ENCODE measurements around the gene DIO3. TPM values are rescaled to one million over a fixed set of nuclear protein-coding genes. Genes with fewer than 3 reads are reported as not detected.

Gene DIO3
- total RNA-seq, 1 donor from 2014 or later, result not detected

DNA sequence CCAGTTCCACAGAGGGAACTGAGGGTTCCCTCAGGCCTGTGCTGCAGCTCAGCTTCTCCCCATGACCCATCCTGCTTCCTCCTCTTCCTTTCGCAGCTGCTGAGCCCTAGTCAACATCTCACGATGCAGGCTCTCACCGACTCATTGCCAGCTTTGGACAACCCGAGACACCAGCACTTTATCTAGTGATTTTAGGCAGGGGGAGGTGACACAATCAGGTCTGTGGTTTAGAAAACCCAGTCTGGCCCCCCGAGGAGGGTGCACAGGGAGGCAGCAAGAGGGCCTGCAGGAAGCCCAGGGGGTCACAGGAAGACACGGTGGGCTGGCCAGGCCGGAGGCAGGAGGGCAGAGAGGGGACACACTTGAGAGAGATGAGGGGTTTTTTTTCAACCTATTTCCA lies 35.4 kb downstream of the DIO3 start:
- peaks cover 10% of the 10 kb centered on the region for H3K27me3 Mint-ChIP-seq (ENCODE audit: unreplicated experiment)
- peaks cover 7% of the 10 kb centered on the region for H3K9me3 Mint-ChIP-seq (ENCODE audit: unreplicated experiment)
- TF ChIP-seq CTCF (IDR thresholded peaks at IDR 0.05; ENCODE audit: partially characterized antibody, unreplicated experiment), result no peak
- no peak overlapping the region for H3K4me3 Mint-ChIP-seq (ENCODE audit: unreplicated experiment)
- no peaks in the 10 kb centered on the region for H3K4me1 Mint-ChIP-seq (ENCODE audit: low read depth, unreplicated experiment)
- peaks cover 10% of the 10 kb centered on the region for H3K36me3 Mint-ChIP-seq (ENCODE audit: unreplicated experiment)
- no peak for DNase-seq
- H3K27ac Mint-ChIP-seq (ENCODE audit: unreplicated experiment), result peak overlapping the region; percentile 39

DNA sequence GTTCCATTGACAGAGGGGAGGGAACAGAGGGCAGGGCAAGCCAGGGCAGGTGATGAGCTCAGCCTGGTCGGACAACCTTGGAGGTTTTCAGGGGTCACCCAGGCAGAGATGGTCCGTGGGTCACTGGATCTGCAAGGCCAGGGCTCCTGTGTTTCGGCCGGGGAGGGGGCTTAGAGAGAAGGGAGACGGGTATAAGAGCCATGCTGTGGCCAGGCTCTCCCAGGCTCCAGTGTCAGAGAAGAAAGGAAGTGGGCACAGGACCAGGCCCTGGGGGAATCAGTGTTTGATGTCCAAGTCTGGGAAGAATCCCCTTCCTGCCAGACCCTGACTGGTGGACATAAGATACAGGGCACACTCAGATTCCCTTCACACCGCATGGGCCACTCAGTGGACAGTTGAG lies 36.9 kb downstream of the DIO3 start:
- no peak for DNase-seq
- H3K27ac Mint-ChIP-seq (ENCODE audit: unreplicated experiment), result no peak overlapping the region
- peaks cover 10% of the 10 kb centered on the region for H3K27me3 Mint-ChIP-seq (ENCODE audit: unreplicated experiment)
- no peaks in the 10 kb centered on the region for H3K4me1 Mint-ChIP-seq (ENCODE audit: low read depth, unreplicated experiment)
- H3K9me3 Mint-ChIP-seq (ENCODE audit: unreplicated experiment), result peaks cover 7% of the 10 kb centered on the region
- no peak for TF ChIP-seq CTCF (IDR thresholded peaks at IDR 0.05; ENCODE audit: partially characterized antibody, unreplicated experiment)
- H3K4me3 Mint-ChIP-seq (ENCODE audit: unreplicated experiment), result no peak overlapping the region
- peaks cover 10% of the 10 kb centered on the region for H3K36me3 Mint-ChIP-seq (ENCODE audit: unreplicated experiment)

DNA sequence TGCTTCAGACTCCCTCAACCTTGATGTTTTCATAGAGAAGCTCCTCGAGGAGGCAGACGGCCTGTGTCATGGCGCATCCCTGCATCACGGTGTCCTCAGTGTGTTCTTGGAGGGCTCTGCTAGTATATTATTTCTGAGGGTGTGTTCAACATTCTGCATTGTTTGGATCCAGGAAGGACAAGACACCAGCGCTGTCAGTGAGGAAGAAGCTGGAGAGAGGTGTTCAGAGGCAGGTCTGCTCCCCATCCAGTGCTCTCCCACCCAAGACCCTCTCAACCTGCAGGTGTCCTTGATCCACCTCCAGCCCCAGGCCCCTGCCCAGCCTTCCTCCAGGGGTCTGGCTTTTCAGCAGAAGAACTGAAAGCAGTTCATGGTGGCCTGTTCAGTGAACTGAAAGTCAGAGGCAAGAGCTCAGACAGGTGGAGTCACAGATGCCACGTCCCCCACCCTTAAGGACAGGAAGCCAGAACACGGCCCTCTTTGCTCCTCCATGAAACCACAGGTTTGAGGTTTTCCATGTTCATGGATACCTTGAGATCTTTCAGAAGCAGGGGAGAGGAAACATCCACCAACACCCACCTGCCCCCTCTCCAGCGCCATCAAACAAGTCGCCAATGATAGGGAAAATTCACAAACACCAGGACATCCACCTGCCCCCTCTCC lies 37.4 kb downstream of the DIO3 start:
- Mint-ChIP-seq H3K4me3 (ENCODE audit: unreplicated experiment) (no peak overlapping the region), H3K27me3 (ENCODE audit: unreplicated experiment) (peaks cover 10% of the 10 kb centered on the region), H3K27ac (ENCODE audit: unreplicated experiment) (no peak overlapping the region), H3K9me3 (ENCODE audit: unreplicated experiment) (peaks cover 6% of the 10 kb centered on the region), H3K36me3 (ENCODE audit: unreplicated experiment) (peaks cover 10% of the 10 kb centered on the region), H3K4me1 (ENCODE audit: low read depth, unreplicated experiment) (no peaks in the 10 kb centered on the region)
- DNase-seq, result no peak
- no peak for TF ChIP-seq CTCF (IDR thresholded peaks at IDR 0.05; ENCODE audit: partially characterized antibody, unreplicated experiment)

DNA sequence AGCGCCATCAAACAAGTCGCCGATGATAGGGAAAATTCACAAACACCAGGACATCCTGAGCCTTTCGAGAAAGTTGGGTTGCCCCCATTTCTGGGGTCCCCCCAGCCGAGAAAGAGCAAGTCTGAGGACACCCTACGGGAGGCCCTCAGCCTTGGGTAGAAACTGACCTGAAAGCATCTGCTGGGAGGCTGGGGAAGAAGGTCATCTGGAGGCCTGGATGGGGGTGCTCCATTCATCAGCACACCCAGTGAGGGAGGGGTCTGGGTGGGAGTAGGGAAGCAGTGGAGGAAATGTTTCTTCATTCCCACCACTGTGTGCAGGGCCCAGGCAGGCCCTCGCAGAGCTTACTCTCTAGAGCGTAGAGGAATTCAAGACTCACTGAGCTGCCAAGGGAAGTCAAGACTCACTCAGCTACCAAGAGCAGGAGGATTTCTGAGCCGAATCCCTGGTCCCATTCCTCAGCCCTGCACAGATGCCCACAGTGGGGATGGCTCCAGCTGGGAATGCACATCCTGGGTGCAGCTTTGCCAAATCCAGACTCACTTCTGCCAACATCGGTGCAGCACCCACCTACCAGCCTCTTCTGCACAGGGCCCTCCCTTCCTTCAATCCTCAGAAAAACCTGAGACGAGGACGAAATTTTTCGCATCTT lies 38.1 kb downstream of the DIO3 start:
- Mint-ChIP-seq H3K36me3 (ENCODE audit: unreplicated experiment) (peaks cover 10% of the 10 kb centered on the region), H3K9me3 (ENCODE audit: unreplicated experiment) (peaks cover 4% of the 10 kb centered on the region), H3K4me1 (ENCODE audit: low read depth, unreplicated experiment) (no peaks in the 10 kb centered on the region), H3K4me3 (ENCODE audit: unreplicated experiment) (no peak overlapping the region), H3K27ac (ENCODE audit: unreplicated experiment) (no peak overlapping the region), H3K27me3 (ENCODE audit: unreplicated experiment) (peaks cover 7% of the 10 kb centered on the region)
- TF ChIP-seq CTCF (IDR thresholded peaks at IDR 0.05; ENCODE audit: partially characterized antibody, unreplicated experiment), result no peak
- DNase-seq, result no peak

GRCh38 chr14:101600336-101600890 lies 39.1 kb downstream of the DIO3 start:
- Mint-ChIP-seq H3K4me3 (ENCODE audit: unreplicated experiment) (no peak overlapping the region), H3K9me3 (ENCODE audit: unreplicated experiment) (peaks cover 3% of the 10 kb centered on the region), H3K4me1 (ENCODE audit: low read depth, unreplicated experiment) (no peaks in the 10 kb centered on the region), H3K27ac (ENCODE audit: unreplicated experiment) (no peak overlapping the region), H3K36me3 (ENCODE audit: unreplicated experiment) (peaks cover 14% of the 10 kb centered on the region), H3K27me3 (ENCODE audit: unreplicated experiment) (peaks cover 8% of the 10 kb centered on the region)
- DNase-seq, result no peak
- TF ChIP-seq CTCF (IDR thresholded peaks at IDR 0.05; ENCODE audit: partially characterized antibody, unreplicated experiment), result no peak

Measured in glutamatergic neuron (in vitro differentiated cells).